AG09309 (cell line): Measurements from ENCODE around the gene PSMG3.

Experiments used
- DNase-seq: peaks from one replicate; pipeline ENCODE4 v3.0.0-alpha.2; 2010; ENCODE audit warnings: low read depth
- H3K4me3 ChIP-seq: 2 replicates; pipeline ENCODE4 v1.5.1; 2011; ENCODE audit warnings: mild to moderate bottlenecking, low read depth, low read length, moderate library complexity; ENCODE audit not compliant: control insufficient read depth
- CTCF ChIP-seq: IDR thresholded peaks from 2 replicates; pipeline ENCODE4 v1.5.1; 2011; ENCODE audit warnings: mild to moderate bottlenecking, low read depth, low read length, inconsistent platforms; ENCODE audit not compliant: insufficient read depth, control insufficient read depth; ENCODE audit errors: missing control alignments

The PSMG3 gene

GRCh38 chr7:1597791-1598190, 28.0 kb upstream of the PSMG3 start:
- TF ChIP-seq CTCF, result no peak
- no peak for DNase-seq
- no peak overlapping the region for H3K4me3 ChIP-seq

- DNase-seq, result no peak
- no peak for TF ChIP-seq CTCF
- no peak overlapping the region for H3K4me3 ChIP-seq
These were observed 27.4 kb upstream of the PSMG3 start for GRCh38 chr7:1597066-1597760.

- no peak for DNase-seq
- no peak for TF ChIP-seq CTCF
- H3K4me3 ChIP-seq, result no peak overlapping the region
These were observed 26.6 kb upstream of the PSMG3 start for GRCh38 chr7:1596181-1597043.

- DNase-seq, result no peak
- no peak for TF ChIP-seq CTCF
- no peak overlapping the region for H3K4me3 ChIP-seq
These were observed 25.8 kb upstream of the PSMG3 start for GRCh38 chr7:1595636-1596035.

GRCh38 chr7:1595027-1595426, 25.2 kb upstream of the PSMG3 start:
- H3K4me3 ChIP-seq, result no peak overlapping the region
- DNase-seq, result no peak
- no peak for TF ChIP-seq CTCF

GRCh38 chr7:1593904-1594421, 24.1 kb upstream of the PSMG3 start:
- H3K4me3 ChIP-seq, result no peak overlapping the region
- TF ChIP-seq CTCF, result no peak
- no peak for DNase-seq
